ENCODE results near the gene KIF26B.
A peak's percentile ranks its signal among the peaks of the same experiment; 100 is the strongest.

The KIF26B gene

GRCh38 chr1:245437369-245438062 lies 282.7 kb downstream of the KIF26B start:
- DNase-seq = no peak

DNA sequence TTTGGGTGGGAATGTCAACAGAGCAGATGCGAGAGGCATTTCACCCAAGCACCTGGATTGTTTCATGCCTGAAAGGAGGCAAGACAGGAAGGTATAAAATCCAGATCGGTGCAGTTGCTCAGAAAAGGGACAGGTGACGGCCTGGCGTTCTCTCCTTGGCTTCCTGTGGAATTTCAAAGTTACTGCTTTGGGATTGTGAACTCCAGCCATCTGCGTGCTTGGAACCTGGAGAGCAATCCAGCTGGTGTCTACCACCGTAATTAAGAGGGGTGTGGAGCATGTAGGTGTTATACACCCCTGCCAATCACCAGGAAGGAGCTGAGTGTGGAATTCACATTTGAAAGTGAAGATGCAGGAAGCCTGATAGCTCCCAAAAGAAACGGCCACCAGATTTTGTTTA lies 286.1 kb downstream of the KIF26B start:
- no peak for DNase-seq

- DNase-seq = no peak
These were observed 286.9 kb downstream of the KIF26B start for GRCh38 chr1:245441689-245442088.

- DNase-seq = no peak
These were observed 289.5 kb downstream of the KIF26B start for GRCh38 chr1:245444147-245444828.

GRCh38 chr1:245444945-245445344 lies 290.2 kb downstream of the KIF26B start:
- no peak for DNase-seq

DNA sequence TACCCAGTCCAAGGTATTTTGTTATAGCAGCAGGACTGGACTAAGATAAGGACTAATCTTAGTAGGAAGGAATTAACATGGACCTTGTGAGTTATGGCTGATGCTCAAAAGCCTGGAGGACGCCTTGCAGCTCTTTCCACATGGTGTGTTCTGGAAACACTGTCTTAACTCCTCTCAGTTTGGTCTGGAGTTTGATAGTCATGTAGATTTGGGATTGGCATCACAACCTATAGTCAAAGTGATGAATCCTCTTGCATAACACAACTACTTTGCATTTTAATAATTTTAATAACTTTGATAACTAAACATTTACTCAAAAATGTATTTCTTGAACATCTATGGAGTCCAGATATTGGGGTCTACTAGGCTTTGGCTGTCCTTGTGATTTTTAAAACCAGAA lies 293.7 kb downstream of the KIF26B start:
- DNase-seq = no peak

DNA sequence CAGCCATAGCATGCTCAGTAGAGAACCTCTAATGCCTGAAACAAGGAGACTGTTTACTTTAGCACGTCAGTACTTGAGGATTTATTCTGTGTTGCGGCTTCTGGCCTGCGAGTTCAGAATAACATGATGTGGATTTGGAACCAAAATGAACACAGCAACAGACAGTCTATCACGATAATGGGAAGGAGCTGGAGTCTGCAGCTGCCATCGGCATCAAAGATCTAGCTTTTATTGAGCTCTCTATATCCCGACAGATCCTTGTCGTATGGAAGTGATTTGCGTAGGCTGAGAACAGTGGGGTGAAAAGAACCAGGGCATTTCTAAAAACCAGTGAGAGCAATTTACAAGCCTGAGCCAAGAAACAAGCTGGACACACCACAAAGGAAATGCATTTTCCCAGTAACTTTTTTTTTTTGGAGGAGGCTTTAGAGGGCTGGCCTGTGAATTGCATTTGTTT lies 294.2 kb downstream of the KIF26B start:
- no peak for DNase-seq

DNA sequence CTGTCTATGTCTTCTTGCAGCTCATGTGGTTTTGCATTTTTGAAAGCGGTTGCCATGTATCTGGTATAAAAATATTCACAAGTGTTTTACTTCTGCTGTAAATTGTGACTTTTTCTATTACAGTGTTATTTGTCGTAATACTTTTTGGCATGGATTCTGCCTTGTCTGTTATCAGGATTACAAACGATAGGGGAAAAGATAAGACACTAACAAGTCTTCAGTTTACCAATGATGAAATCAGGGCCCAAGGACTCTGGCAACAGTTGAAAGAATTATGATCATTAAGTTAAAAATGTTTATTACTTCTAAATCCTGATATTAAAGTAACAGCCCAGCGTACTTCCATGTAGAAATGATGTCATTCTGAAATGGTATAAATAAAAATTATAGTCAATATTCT lies 298.8 kb downstream of the KIF26B start:
- DNase-seq = no peak

DNA sequence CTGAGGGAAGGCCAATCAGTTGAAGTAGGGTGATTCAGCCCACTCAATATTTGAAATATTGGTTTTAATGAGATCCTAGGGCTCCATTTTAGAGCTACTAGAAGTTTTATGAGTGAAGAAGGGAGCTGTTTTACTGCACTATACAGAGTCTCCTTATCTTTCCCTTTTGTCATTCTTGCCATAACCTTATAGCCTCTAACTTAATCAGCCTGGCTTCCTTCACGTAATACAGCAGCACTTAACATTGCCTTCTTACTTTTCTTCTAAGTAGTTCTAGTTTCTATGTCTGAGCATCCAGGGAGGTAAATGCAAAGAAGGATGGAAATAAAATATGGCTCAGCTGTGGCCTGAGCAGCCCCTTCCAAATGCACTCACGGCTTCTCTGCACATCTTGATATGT lies 299.3 kb downstream of the KIF26B start:
- no peak for DNase-seq

GRCh38 chr1:245457562-245457961 lies 302.8 kb downstream of the KIF26B start:
- no peak for DNase-seq

DNA sequence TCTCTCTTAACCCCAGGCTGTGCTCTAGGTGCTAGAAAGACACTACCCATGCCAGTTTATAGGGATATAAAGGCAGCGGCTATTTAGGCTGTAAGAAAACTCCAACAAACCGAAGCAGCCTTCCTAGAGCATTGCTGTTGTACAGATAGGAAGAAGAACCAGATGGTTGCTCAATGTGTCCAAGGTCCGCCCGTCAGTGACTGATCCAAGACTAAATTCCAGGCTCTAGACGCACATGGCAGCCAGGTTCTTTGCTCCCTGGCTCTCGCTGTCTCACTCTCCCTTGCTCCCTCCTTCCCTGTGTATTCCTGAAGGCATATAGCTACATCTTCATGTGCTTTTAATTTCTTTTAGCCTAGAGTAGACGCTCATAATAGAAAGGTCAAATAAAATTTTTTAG lies 303.4 kb downstream of the KIF26B start:
- peak; percentile 3 for DNase-seq

GRCh38 chr1:245458761-245459174 lies 304.0 kb downstream of the KIF26B start:
- peak; percentile 20 for DNase-seq

GRCh38 chr1:245459621-245460020 lies 304.8 kb downstream of the KIF26B start:
- DNase-seq = no peak

- DNase-seq = no peak
These were observed 306.9 kb downstream of the KIF26B start for GRCh38 chr1:245461681-245462080.

DNA sequence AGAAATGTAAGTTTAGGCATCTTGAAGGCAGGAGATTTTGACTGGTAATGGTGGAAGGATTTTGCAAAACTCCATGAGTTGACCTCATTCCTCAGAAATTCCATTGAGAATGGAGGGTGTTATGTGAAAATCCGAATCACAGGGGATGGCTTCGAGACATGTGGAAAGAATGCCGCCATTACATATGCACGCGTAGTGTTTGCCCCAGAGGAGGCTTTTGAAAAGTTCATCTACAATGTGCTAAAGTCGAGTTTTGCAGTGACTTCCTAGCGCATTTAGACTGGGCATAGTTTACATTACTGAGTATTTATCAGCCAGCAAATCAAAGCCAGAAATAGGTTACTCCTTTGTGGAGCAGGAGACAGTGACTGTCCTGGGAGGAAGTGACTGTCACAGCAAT lies 307.4 kb downstream of the KIF26B start:
- DNase-seq = no peak

DNA sequence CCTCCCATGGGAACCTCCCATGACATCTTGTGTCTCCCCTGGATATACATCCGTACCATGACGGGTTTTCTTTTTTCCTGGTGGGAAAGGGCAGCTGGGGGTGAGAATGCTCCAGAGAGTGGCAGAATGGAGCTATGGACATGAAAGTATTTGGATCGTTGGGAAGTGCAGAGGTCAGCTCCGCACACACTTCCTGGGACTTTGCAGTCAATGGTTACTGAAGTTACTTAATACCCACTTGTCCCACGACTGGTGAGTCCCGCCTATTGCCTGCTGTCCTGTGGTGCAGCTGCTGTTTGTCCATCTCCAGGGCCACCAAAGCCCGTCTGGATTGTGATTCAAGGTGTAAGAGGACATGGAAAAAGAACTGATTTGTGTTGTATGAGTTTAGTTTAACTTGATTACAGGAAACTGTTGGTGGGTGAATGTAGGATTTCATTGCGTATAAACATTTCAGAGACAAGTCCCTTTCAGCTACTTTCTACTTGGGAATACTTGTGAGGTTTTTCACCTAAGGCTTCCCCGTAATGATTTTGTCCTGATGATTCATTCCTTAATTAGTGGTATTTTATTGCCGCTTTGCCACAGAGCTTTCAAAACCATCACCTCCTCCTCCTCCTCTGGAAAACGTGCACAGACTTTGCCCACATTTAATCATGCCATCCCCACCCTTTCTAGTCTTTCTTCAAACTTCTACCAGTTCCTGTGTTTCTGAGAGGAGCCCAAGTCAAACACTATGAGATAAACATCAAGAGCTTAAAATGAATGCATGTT lies 308.8 kb downstream of the KIF26B start:
- DNase-seq = no peak

GRCh38 chr1:245464290-245464689 lies 309.5 kb downstream of the KIF26B start:
- no peak for DNase-seq

DNA sequence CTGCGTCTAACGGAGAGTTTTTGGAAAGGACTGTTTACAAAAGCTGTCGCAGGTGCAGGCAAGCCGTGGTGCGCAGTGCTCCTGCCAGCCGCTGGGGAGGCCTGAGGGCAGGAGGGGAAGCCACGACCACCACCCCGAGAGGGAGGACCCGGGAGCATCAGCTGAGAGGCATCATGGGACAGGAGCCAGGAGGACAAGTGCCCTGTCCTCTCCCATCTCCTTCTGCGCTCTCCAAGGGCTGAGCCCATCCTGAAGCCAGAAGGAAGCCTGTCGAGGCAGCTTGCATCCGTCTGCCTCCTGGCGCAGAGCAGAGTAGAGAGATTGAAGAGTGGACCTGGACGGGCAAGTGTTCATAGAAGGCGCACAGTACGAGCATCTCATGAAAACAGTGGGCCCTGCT lies 310.9 kb downstream of the KIF26B start:
- DNase-seq = no peak

DNA sequence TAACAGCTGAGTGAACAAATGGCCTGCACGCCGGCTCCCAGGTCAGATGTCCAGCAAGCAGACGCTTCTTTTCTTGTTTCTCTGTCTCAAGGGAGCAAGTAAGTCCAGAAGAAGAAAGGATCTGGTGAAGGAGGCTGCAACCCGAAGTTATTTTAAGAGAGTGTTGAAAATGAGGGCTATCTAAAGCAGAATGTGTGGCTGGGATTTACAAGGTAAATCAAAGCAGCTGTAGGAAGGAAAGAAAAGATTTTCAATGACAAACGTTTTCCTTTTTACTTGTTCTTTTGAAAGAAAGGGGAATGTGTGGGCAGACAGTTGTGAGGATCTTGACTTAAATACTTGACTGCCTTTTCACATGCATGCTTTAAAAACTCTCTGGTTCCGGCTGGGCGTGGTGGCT lies 311.5 kb downstream of the KIF26B start:
- DNase-seq = no peak

- no peak for DNase-seq
These were observed 313.0 kb downstream of the KIF26B start for GRCh38 chr1:245467804-245468203.

DNA sequence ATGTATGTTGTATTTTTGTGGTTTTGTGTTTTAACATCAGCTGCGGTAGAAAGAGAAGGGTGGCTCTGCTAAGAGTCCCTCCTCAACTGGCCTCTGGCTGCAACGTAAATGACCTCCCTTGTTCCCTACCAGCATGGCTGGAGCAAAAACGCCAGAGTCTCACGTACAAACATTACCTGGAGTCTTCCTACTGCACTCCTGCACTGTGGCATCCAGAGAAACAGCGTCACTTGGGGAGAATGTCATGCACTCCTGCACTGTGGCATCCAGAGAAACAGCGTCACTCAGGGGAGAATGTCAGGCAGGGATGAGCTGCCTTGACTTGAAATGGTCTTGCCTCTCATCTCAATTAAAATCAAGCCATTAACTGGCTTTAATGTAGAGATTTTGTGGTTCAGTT lies 314.2 kb downstream of the KIF26B start:
- DNase-seq = no peak

DNA sequence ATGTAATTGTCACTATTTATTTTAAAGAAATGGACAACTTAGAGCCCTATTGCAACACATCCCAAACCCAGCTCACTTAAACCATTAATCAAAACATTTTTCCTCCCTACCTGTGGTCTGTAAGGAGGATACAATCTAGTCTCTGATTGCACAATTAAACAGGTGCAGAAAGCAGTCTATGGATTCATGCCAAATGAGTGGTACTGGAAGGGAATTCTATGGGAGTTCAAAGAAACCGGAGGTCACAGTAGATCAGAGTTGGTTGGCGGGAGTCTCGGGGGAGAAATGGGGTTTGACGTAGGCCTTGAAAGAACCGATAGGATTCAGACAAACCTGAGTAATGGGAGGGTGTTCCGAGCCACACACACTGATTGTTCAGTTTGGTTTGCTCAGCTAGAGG lies 314.9 kb downstream of the KIF26B start:
- DNase-seq = no peak

GRCh38 chr1:245475126-245475525 lies 320.3 kb downstream of the KIF26B start:
- peak; percentile 31 for DNase-seq

GRCh38 chr1:245475961-245476516 lies 321.3 kb downstream of the KIF26B start:
- DNase-seq = no peak
